H9 (cell line): ENCODE measurements around the gene ZC3H10. TPM values are rescaled to one million over a fixed set of nuclear protein-coding genes. Genes with fewer than 3 reads are reported as not detected.

Source experiments
- DNase-seq: peaks from one replicate; pipeline ENCODE4 v3.0.0-alpha.2; 2017
- H2AFZ ChIP-seq: one replicate; pipeline ENCODE4 v1.6.1; 2013; ENCODE audit warnings: mild to moderate bottlenecking, low read length, control low read depth, moderate library complexity
- H2AK5ac ChIP-seq: 2 replicates; pipeline ENCODE4 v1.6.1; 2013; ENCODE audit warnings: low read length, control low read depth, mixed read lengths; ENCODE audit not compliant: insufficient read length
- H2BK120ac ChIP-seq: one replicate; pipeline ENCODE4 v1.6.1; 2013; ENCODE audit warnings: low read depth, mild to moderate bottlenecking, low read length, control low read depth, inconsistent platforms; ENCODE audit not compliant: poor library complexity, severe bottlenecking
- H2BK12ac ChIP-seq: 2 replicates; pipeline ENCODE4 v1.6.1; 2013; ENCODE audit warnings: low read length, control low read depth, mixed read lengths, low read depth; ENCODE audit not compliant: insufficient read length
- H2BK15ac ChIP-seq: 2 replicates; pipeline ENCODE4 v1.6.1; 2013; ENCODE audit warnings: low read depth, low read length, control low read depth
- H2BK20ac ChIP-seq: one replicate; pipeline ENCODE4 v1.6.1; 2013; ENCODE audit warnings: low read depth, mild to moderate bottlenecking, low read length, control low read depth, inconsistent platforms; ENCODE audit not compliant: poor library complexity, severe bottlenecking
- H2BK5ac ChIP-seq: 2 replicates; pipeline ENCODE4 v1.6.1; 2013; ENCODE audit warnings: low read length, control low read depth, mixed read lengths; ENCODE audit not compliant: insufficient read length
- H3K14ac ChIP-seq: 2 replicates; pipeline ENCODE4 v1.6.1; 2013; ENCODE audit warnings: low read length, control low read depth; ENCODE audit not compliant: insufficient read depth
- H3K18ac ChIP-seq: 2 replicates; pipeline ENCODE4 v1.6.1; 2013; ENCODE audit warnings: low read depth, mild to moderate bottlenecking, mixed read lengths, low read length, control low read depth; ENCODE audit not compliant: insufficient read length
- H3K23ac ChIP-seq: 2 replicates; pipeline ENCODE4 v1.6.1; 2013; ENCODE audit warnings: low read length, control low read depth, mixed read lengths, low read depth; ENCODE audit not compliant: insufficient read length
- H3K23me2 ChIP-seq: 2 replicates; pipeline ENCODE4 v1.6.1; 2013; ENCODE audit warnings: low read depth, mild to moderate bottlenecking, mixed read lengths, low read length, control low read depth; ENCODE audit not compliant: insufficient read length, poor library complexity, severe bottlenecking
- H3K27ac ChIP-seq: 2 replicates; pipeline ENCODE4 v1.5.1; 2013; ENCODE audit warnings: low read length, control low read depth, mixed read lengths, low read depth; ENCODE audit not compliant: insufficient read length
- H3K27me3 ChIP-seq: 2 replicates; pipeline ENCODE4 v1.6.1; 2013; ENCODE audit warnings: low read length, control low read depth, inconsistent platforms; ENCODE audit not compliant: insufficient read depth
- H3K4ac ChIP-seq: 2 replicates; pipeline ENCODE4 v1.6.1; 2013; ENCODE audit warnings: low read depth, mild to moderate bottlenecking, control low read depth, inconsistent platforms, low read length, moderate library complexity
- H3K4me1 ChIP-seq: 2 replicates; pipeline ENCODE4 v1.6.1; 2013; ENCODE audit warnings: low read length, control low read depth, inconsistent platforms; ENCODE audit not compliant: insufficient read depth
- H3K4me2 ChIP-seq: 2 replicates; pipeline ENCODE4 v1.6.1; 2013; ENCODE audit warnings: low read length, control low read depth, mixed read lengths; ENCODE audit not compliant: insufficient read length, insufficient read depth
- H3K56ac ChIP-seq: 2 replicates; pipeline ENCODE4 v1.6.1; 2013; ENCODE audit warnings: low read depth, mild to moderate bottlenecking, mixed read lengths, low read length, control low read depth; ENCODE audit not compliant: insufficient read length
- H3K79me1 ChIP-seq: 2 replicates; pipeline ENCODE4 v1.6.1; 2013; ENCODE audit warnings: low read depth, mild to moderate bottlenecking, moderate library complexity, low read length, control low read depth, inconsistent platforms; ENCODE audit not compliant: insufficient read depth, poor library complexity, severe bottlenecking
- H3K79me2 ChIP-seq: 2 replicates; pipeline ENCODE4 v1.6.1; 2013; ENCODE audit warnings: low read length, control low read depth, inconsistent platforms; ENCODE audit not compliant: insufficient read depth
- H3K9ac ChIP-seq: 2 replicates; pipeline ENCODE4 v1.6.1; 2013; ENCODE audit warnings: low read length, control low read depth, mixed read lengths; ENCODE audit not compliant: insufficient read length; ENCODE audit errors: extremely low read depth
- H3K9me3 ChIP-seq: one replicate; pipeline ENCODE4 v1.6.1; 2013; ENCODE audit warnings: low read depth, low read length, inconsistent platforms; ENCODE audit not compliant: control insufficient read depth
- H3T11ph ChIP-seq: one replicate; pipeline ENCODE4 v1.6.1; 2013; ENCODE audit warnings: mild to moderate bottlenecking, low read length, control low read depth, inconsistent platforms
- H4K20me1 ChIP-seq: one replicate; pipeline ENCODE4 v1.6.1; 2013; ENCODE audit not compliant: control insufficient read depth, insufficient read length, insufficient read depth
- H4K5ac ChIP-seq: 2 replicates; pipeline ENCODE4 v1.6.1; 2013; ENCODE audit warnings: low read depth, mild to moderate bottlenecking, mixed read lengths, low read length, control low read depth; ENCODE audit not compliant: insufficient read length
- H4K8ac ChIP-seq: replicated peaks from 2 replicates; pipeline ENCODE4 v1.6.1; 2013; ENCODE audit warnings: low read length, control low read depth, mixed read lengths, low read depth; ENCODE audit not compliant: insufficient read length
- H4K91ac ChIP-seq: 2 replicates; pipeline ENCODE4 v1.6.1; 2013; ENCODE audit warnings: low read depth, mild to moderate bottlenecking, moderate library complexity, mixed read lengths, low read length, control low read depth; ENCODE audit not compliant: insufficient read length
- H3K27ac Mint-ChIP-seq, 3 experiments: 2 replicates in 2 of 3; 3 replicates in 1 of 3; pipeline ENCODE4 v1.8.0; 2020 to 2021; ENCODE audit warnings: mixed read lengths in 3 of 3, mild to moderate bottlenecking in 1 of 3, moderate library complexity in 1 of 3
- H3K27me3 Mint-ChIP-seq: 2 replicates; pipeline ENCODE4 v1.8.0; 2021; ENCODE audit warnings: low read depth, mild to moderate bottlenecking, moderate library complexity, mixed read lengths
- H3K36me3 Mint-ChIP-seq, 3 experiments: 2 replicates in 2 of 3; 3 replicates in 1 of 3; pipeline ENCODE4 v1.8.0; 2020 to 2021; ENCODE audit warnings: low read depth in 3 of 3, mixed read lengths in 3 of 3; ENCODE audit not compliant: insufficient read depth in 1 of 3
- H3K4me1 Mint-ChIP-seq, 2 experiments: 2 replicates each; pipeline ENCODE4 v1.8.0; 2020; ENCODE audit warnings: mixed read lengths in 2 of 2
- H3K4me3 Mint-ChIP-seq, 2 experiments: 2 replicates in 1 of 2; 3 replicates in 1 of 2; pipeline ENCODE4 v1.8.0; 2020 to 2021; ENCODE audit warnings: mild to moderate bottlenecking in 2 of 2, mixed read lengths in 2 of 2, moderate library complexity in 1 of 2
- H3K9me3 Mint-ChIP-seq, 2 experiments: 2 replicates in 1 of 2; 3 replicates in 1 of 2; pipeline ENCODE4 v1.8.0; 2020; ENCODE audit warnings: mild to moderate bottlenecking in 2 of 2, mixed read lengths in 2 of 2, moderate library complexity in 1 of 2
- WGBS: extraction: QIAGEN DNeasy Blood & Tissue Kit; methylation state at CpG from one replicate; pipeline ENCODE4 v1.1.7; 2013; ENCODE audit warnings: missing lambda C conversion rate, low lambda C conversion rate, mixed read lengths; ENCODE audit not compliant: insufficient read length; ENCODE audit errors: extremely low coverage; 5-methylcytosine and 5-hydroxymethylcytosine counted together
- total RNA-seq: library from RNA; stranded (reverse); gene quantifications from 2 replicates; pipeline ENCODE4 v1.2.1, GENCODE V29; 2021
- TF ChIP-seq, protein P1 (sequence below): fragments of 200-600 bp; sonication (generic); conservative IDR thresholded peaks from 3 replicates; pipeline ENCODE4 v1.8.0; 2021; ENCODE audit warnings: antibody characterized with exemption, mild to moderate bottlenecking

Gene ZC3H10
- total RNA-seq, 1 experiment from 2014 or later: 9.4 TPM

DNA sequence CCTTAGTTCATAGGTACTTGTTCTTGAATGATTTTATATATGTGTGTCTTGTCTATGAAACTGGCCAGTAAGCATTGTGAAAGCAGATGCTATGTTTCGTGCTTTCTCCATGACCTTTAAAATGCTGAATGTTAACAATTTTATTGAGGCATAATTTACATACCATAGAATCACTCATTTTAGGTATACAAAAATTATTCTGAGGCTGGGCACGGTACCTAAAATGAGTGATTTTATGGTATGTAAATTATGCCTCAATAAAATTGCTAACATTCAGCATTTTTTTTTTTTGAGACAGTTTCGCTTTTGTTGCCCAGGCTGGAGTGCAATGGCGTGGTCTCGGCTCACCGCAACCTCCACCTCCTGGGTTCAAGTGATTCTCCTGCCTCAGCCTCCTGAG is 16.8 kb downstream of the ZC3H10 start:
- no peaks in the 10 kb centered on the region for H4K20me1 ChIP-seq
- H2BK20ac ChIP-seq: no peak overlapping the region
- no peaks in the 10 kb centered on the region for H3K9me3 ChIP-seq
- H3K18ac ChIP-seq: no peak overlapping the region
- TF ChIP-seq, protein P1, sequence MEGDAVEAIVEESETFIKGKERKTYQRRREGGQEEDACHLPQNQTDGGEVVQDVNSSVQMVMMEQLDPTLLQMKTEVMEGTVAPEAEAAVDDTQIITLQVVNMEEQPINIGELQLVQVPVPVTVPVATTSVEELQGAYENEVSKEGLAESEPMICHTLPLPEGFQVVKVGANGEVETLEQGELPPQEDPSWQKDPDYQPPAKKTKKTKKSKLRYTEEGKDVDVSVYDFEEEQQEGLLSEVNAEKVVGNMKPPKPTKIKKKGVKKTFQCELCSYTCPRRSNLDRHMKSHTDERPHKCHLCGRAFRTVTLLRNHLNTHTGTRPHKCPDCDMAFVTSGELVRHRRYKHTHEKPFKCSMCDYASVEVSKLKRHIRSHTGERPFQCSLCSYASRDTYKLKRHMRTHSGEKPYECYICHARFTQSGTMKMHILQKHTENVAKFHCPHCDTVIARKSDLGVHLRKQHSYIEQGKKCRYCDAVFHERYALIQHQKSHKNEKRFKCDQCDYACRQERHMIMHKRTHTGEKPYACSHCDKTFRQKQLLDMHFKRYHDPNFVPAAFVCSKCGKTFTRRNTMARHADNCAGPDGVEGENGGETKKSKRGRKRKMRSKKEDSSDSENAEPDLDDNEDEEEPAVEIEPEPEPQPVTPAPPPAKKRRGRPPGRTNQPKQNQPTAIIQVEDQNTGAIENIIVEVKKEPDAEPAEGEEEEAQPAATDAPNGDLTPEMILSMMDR: no peak
- no peaks in the 10 kb centered on the region for H3K79me2 ChIP-seq
- no peak overlapping the region for H4K8ac ChIP-seq
- Mint-ChIP-seq H3K4me1 (peaks cover 4% of the 10 kb centered on the region in 2 experiments), H3K27me3 (no peaks in the 10 kb centered on the region), H3K36me3 (peaks cover 77 to 93% (median 91%) of the 10 kb centered on the region in 3 experiments), H3K4me3 (no peak overlapping the region), H3K9me3 (no peaks in the 10 kb centered on the region; a peak in 1 of 5 replicates), H3K27ac (no peak overlapping the region; a peak in 1 of 7 replicates)
- no peaks in the 10 kb centered on the region for H3K79me1 ChIP-seq
- no peak overlapping the region for H4K91ac ChIP-seq
- no CpG with 5 or more reads among the region's 6 CpGs for WGBS
- H3K4me2 ChIP-seq: no peak overlapping the region
- no peak overlapping the region for H4K5ac ChIP-seq
- H3K23ac ChIP-seq: no peak overlapping the region
- no peak overlapping the region for H2BK12ac ChIP-seq
- no peak overlapping the region for H3T11ph ChIP-seq
- no peak overlapping the region for H2AK5ac ChIP-seq
- H2BK15ac ChIP-seq: no peak overlapping the region
- H3K4ac ChIP-seq: no peak overlapping the region
- H2BK120ac ChIP-seq: no peak overlapping the region
- no peak overlapping the region for H3K14ac ChIP-seq
- DNase-seq: no peak
- no peak overlapping the region for H3K56ac ChIP-seq
- no peaks in the 10 kb centered on the region for H3K4me1 ChIP-seq
- H3K9ac ChIP-seq: no peak overlapping the region
- no peak overlapping the region for H3K27ac ChIP-seq
- no peaks in the 10 kb centered on the region for H3K27me3 ChIP-seq
- no peaks in the 10 kb centered on the region for H3K23me2 ChIP-seq
- H2AFZ ChIP-seq: no peak overlapping the region
- H2BK5ac ChIP-seq: no peak overlapping the region
